Mesothelial cell of epicardium (in vitro differentiated cells): ENCODE data around the gene REXO1. TPM values are rescaled to one million over a fixed set of nuclear protein-coding genes. Genes with fewer than 3 reads are reported as not detected.

Source experiments
- DNase-seq, 2 experiments: peaks; one replicate each; pipeline ENCODE4 v3.0.0; 2021; ENCODE audit warnings: low spot score in 2 of 2; ENCODE audit not compliant: unreplicated experiment in 2 of 2
- H3K27ac Mint-ChIP-seq: 2 replicates; pipeline ENCODE4 v1.8.0; 2021; ENCODE audit warnings: mixed read lengths
- H3K27me3 Mint-ChIP-seq: 2 replicates; pipeline ENCODE4 v1.8.0; 2021; ENCODE audit warnings: low read depth, mixed read lengths
- H3K36me3 Mint-ChIP-seq: 2 replicates; pipeline ENCODE4 v1.8.0; 2021; ENCODE audit warnings: mixed read lengths
- H3K4me1 Mint-ChIP-seq: 2 replicates; pipeline ENCODE4 v1.8.0; 2021; ENCODE audit warnings: mixed read lengths
- H3K4me3 Mint-ChIP-seq: 2 replicates; pipeline ENCODE4 v1.8.0; 2021; ENCODE audit warnings: mild to moderate bottlenecking, moderate library complexity, mixed read lengths
- H3K9me3 Mint-ChIP-seq: 2 replicates; pipeline ENCODE4 v1.8.0; 2021; ENCODE audit warnings: mixed read lengths
- microRNA-seq: library from miRNA; unstranded; fragments of <30 nt; microRNA quantifications from one replicate; pipeline ENCODE4 v1.2.0, GENCODE V29; 2021; ENCODE audit warnings: inconsistent platforms, mixed read lengths
- total RNA-seq: library from RNA; stranded (reverse); gene quantifications from 3 replicates; pipeline ENCODE4 v1.2.1, GENCODE V29; 2021
- TF ChIP-seq, protein P1 (sequence below): fragments of 200-600 bp; sonication (generic); IDR thresholded peaks from one replicate; pipeline ENCODE4 v1.5.0; 2021; ENCODE audit warnings: antibody characterized with exemption; ENCODE audit not compliant: unreplicated experiment

The REXO1 gene
- total RNA-seq, 1 donor from 2014 or later, result 46.6 TPM

- Mint-ChIP-seq H3K27me3 (peaks cover 97% of the 10 kb centered on the region), H3K36me3 (peaks cover 3% of the 10 kb centered on the region), H3K4me1 (no peaks in the 10 kb centered on the region), H3K4me3 (no peak overlapping the region), H3K9me3 (peaks cover 16% of the 10 kb centered on the region), H3K27ac (no peak overlapping the region)
- TF ChIP-seq, protein P1, sequence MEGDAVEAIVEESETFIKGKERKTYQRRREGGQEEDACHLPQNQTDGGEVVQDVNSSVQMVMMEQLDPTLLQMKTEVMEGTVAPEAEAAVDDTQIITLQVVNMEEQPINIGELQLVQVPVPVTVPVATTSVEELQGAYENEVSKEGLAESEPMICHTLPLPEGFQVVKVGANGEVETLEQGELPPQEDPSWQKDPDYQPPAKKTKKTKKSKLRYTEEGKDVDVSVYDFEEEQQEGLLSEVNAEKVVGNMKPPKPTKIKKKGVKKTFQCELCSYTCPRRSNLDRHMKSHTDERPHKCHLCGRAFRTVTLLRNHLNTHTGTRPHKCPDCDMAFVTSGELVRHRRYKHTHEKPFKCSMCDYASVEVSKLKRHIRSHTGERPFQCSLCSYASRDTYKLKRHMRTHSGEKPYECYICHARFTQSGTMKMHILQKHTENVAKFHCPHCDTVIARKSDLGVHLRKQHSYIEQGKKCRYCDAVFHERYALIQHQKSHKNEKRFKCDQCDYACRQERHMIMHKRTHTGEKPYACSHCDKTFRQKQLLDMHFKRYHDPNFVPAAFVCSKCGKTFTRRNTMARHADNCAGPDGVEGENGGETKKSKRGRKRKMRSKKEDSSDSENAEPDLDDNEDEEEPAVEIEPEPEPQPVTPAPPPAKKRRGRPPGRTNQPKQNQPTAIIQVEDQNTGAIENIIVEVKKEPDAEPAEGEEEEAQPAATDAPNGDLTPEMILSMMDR, result no peak
- DNase-seq, result no peak
These were observed 80.0 kb downstream of the REXO1 start for GRCh38 chr19:1768248-1768647.

DNA sequence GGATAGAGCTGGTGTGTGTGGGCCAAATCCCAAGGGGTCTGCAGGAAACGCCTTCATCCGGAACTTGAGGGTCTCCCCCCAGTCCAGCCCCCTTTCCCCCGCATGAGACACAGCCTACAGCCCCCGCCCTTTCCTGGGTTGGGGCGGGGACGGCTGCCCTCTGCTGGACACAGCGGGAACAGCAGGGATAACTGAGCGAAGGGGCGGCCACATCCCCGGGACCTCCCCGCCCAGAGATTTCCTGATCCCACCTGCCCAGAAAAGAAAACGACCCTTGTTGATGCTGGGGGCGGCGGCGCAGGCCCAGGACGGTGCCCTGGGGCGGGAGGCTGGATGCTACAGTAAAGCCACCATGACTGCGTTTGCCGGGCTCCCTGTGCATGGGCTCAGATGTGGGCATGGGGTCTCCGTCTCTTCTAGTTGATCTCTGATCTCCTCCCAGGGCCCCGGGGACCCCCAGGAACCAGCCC lies 80.8 kb downstream of the REXO1 start:
- Mint-ChIP-seq H3K4me3 (no peak overlapping the region), H3K4me1 (no peaks in the 10 kb centered on the region), H3K9me3 (peaks cover 16% of the 10 kb centered on the region), H3K36me3 (peaks cover 3% of the 10 kb centered on the region), H3K27me3 (peaks cover 97% of the 10 kb centered on the region), H3K27ac (no peak overlapping the region)
- TF ChIP-seq, protein P1, result peak; percentile 94
- DNase-seq, result peak in 1 of 2 experiments; percentile 86

DNA sequence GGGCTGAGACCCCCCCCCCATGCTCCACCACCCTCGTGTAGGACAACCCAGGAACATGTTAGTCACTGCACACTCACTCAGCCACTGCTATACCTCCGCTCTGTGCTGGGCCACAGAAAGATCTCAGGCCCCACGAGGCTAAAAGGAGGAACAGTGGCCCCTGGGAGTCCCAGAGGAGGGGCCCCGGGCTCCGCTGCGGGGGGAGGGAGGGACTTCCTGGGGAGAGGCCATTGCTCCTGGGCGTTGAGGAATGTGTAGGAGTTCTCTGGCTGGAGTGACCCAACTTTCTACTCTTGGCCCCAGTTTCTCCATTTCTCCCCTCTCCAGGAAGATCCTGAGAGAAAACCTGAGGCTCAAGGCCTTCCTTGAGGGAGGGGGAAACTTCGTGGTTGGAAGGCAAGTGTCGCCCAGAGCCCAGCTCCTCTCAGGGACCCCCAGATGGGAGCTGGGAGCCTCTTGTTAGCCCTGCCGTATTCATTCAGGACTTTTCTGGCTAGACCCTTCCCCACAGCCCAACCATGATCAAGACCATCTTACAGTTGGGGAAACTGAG lies 81.4 kb downstream of the REXO1 start:
- Mint-ChIP-seq H3K27me3 (peaks cover 97% of the 10 kb centered on the region), H3K27ac (no peak overlapping the region), H3K4me3 (no peak overlapping the region), H3K36me3 (peaks cover 1% of the 10 kb centered on the region), H3K9me3 (peaks cover 16% of the 10 kb centered on the region), H3K4me1 (no peaks in the 10 kb centered on the region)
- no peak for DNase-seq
- TF ChIP-seq, protein P1, result no peak

DNA sequence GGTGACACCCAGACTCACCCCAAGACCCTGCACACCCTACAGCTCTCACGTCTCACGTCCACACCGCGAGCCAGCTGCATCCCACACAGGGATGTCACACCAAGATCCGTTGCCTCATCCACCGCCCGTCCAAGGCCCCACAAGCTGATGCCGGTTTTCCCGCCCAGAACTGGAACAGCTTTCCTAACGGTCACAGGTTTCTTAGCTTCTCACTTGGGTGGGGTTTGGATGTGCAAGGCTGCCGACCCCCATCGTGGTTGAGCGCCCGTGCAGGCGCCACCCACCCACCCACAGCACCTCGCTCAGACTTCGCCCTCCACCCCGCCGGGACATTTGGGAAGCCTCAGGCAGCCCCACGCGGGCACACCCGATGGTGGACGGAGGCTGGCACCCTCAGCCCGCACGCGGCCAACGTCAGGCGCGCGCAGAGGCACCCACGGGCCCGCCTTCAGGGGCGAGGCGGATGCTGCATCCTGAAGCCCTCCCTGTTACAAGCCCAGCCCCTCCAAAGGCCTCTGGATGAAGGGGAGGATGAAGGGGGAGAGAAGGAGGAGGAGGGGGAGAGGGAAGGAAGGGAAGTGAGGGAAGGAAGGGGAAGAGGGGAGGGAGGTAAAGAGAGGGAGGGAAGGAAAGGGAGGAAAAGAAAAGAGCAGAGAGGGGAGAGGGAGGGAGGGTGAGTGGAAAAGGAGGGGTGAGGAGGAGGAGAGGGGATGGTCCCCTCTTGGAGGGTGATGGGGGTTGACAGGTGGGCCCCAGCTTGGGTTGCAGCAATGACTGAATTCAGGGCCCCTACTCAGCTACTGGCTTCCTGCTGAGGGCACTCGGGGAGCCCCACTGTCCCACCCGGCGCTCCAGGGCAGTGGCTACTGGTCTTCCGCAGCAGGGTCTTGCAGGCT lies 82.1 kb downstream of the REXO1 start:
- no peak for DNase-seq
- no peak overlapping the region for H3K27ac Mint-ChIP-seq
- TF ChIP-seq, protein P1, result no peak
- H3K27me3 Mint-ChIP-seq, result peaks cover 98% of the 10 kb centered on the region
- peaks cover 11% of the 10 kb centered on the region for H3K9me3 Mint-ChIP-seq
- H3K36me3 Mint-ChIP-seq, result peaks cover 1% of the 10 kb centered on the region
- H3K4me1 Mint-ChIP-seq, result no peaks in the 10 kb centered on the region
- H3K4me3 Mint-ChIP-seq, result no peak overlapping the region

Small RNAs within 50 kb of the gene (microRNA-seq; reads per million reads assigned to microRNA genes)
- gene MIR1909, result 3.5 reads per million, percentile 9 among the genes with 10 or more reads in this experiment

Other genes with a start within 250 kb of the REXO1 start
- 143 to 154 TPM (median 153 TPM) in 3 replicates for gene UQCR11, start 243.0 kb downstream of the REXO1 start, total RNA-seq
- gene TCF3, start 195.9 kb downstream of the REXO1 start, total RNA-seq, result 227 to 248 TPM (median 239 TPM) in 3 replicates
- gene ONECUT3, start 95.0 kb downstream of the REXO1 start, total RNA-seq, result not detected in 3 replicates
- gene ATP8B3, start 36.2 kb downstream of the REXO1 start, total RNA-seq, result 2.2 to 2.4 TPM (median 2.3 TPM) in 3 replicates
- gene KLF16, start 15.1 kb upstream of the REXO1 start, total RNA-seq, result 22.0 to 24.1 TPM (median 23.5 TPM) in 3 replicates
- 59.4 to 67.2 TPM (median 62.0 TPM) in 3 replicates for gene ABHD17A, start 37.0 kb upstream of the REXO1 start, total RNA-seq
- gene ADAT3, start 56.9 kb upstream of the REXO1 start, total RNA-seq, result 14.2 to 17.2 TPM (median 15.5 TPM) in 3 replicates
- 93.5 to 97.7 TPM (median 93.5 TPM) in 3 replicates for gene SCAMP4, start 56.9 kb upstream of the REXO1 start, total RNA-seq
- gene CSNK1G2, start 92.7 kb upstream of the REXO1 start, total RNA-seq, result 79.1 to 84.0 TPM (median 81.8 TPM) in 3 replicates
- gene BTBD2, start 167.2 kb upstream of the REXO1 start, total RNA-seq, result 112 to 118 TPM (median 114 TPM) in 3 replicates
- gene MKNK2, start 202.8 kb upstream of the REXO1 start, total RNA-seq, result 92.6 to 97.1 TPM (median 95.9 TPM) in 3 replicates
- gene MOB3A, start 247.8 kb upstream of the REXO1 start, total RNA-seq, result 33.0 to 34.7 TPM (median 34.1 TPM) in 3 replicates
- 11.0 to 14.4 TPM (median 13.8 TPM) in 3 replicates for gene IZUMO4, start 248.4 kb upstream of the REXO1 start, total RNA-seq